Breast epithelium (tissue), 3 donors: Measurements from ENCODE around the gene DACH1.

Experiments used
- CTCF ChIP-seq, 3 donors: fragments of 450-650 bp; IDR thresholded peaks; one replicate each; pipeline ENCODE4 v1.5.1; 2016 to 2017; ENCODE audit warnings: antibody characterized with exemption in 3 of 3, mild to moderate bottlenecking in 3 of 3, moderate library complexity in 3 of 3
- POLR2A ChIP-seq: fragments of 450-650 bp; IDR thresholded peaks from one replicate; pipeline ENCODE4 v1.6.1; 2016; ENCODE audit warnings: antibody characterized with exemption, mild to moderate bottlenecking, moderate library complexity

- TF ChIP-seq POLR2A (no peak), CTCF (IDR thresholded peaks at IDR 0.05) (no peak)
These were observed 240.4 kb downstream of the DACH1 start for GRCh38 chr13:71626421-71627117.
